DND-41 (cell line): ENCODE data around the gene CISD3.

Experiments
- EZH2 ChIP-seq: IDR thresholded peaks from 3 replicates; pipeline ENCODE4 v1.6.1; 2012; ENCODE audit warnings: borderline replicate concordance, low read depth, mild to moderate bottlenecking, moderate library complexity, low read length, inconsistent platforms; ENCODE audit not compliant: severe bottlenecking
- TF ChIP-seq, protein P1 (sequence below): IDR thresholded peaks from 2 replicates; pipeline ENCODE4 v1.5.1; 2012; ENCODE audit warnings: borderline replicate concordance, low read length, moderate library complexity, mild to moderate bottlenecking; ENCODE audit not compliant: poor library complexity, severe bottlenecking; ENCODE audit errors: extremely low read depth

DNA sequence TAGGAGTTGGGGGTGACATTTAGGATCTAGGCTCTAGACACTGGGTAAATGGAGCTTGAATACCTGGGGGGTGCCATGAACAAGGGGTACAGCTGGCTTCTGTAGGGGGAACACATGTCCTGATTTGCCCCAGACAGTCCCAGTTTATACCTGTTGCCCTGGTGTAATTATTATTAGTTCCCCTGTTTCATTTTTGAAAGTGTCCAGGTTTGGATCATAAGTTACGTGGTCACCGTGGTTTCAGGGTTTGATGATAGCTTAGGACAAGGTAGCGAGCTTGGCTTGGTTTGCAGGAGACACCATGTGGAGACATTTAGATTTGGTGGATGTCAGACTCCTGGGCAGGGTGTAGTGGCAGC lies 19.6 kb upstream of the CISD3 start:
- TF ChIP-seq, protein P1, sequence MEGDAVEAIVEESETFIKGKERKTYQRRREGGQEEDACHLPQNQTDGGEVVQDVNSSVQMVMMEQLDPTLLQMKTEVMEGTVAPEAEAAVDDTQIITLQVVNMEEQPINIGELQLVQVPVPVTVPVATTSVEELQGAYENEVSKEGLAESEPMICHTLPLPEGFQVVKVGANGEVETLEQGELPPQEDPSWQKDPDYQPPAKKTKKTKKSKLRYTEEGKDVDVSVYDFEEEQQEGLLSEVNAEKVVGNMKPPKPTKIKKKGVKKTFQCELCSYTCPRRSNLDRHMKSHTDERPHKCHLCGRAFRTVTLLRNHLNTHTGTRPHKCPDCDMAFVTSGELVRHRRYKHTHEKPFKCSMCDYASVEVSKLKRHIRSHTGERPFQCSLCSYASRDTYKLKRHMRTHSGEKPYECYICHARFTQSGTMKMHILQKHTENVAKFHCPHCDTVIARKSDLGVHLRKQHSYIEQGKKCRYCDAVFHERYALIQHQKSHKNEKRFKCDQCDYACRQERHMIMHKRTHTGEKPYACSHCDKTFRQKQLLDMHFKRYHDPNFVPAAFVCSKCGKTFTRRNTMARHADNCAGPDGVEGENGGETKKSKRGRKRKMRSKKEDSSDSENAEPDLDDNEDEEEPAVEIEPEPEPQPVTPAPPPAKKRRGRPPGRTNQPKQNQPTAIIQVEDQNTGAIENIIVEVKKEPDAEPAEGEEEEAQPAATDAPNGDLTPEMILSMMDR: no peak
- no peak for TF ChIP-seq EZH2
